T-helper 1 cell treated with Interleukin-12 subunit alpha and Interleukin-12 subunit beta and Interleukin-4 antibody, amounts not matched to agents 30 ng/mL and 1 ng/mL, for 36 hours (primary cell): Measurements from ENCODE around the gene ZNF132. TPM values are rescaled to one million over a fixed set of nuclear protein-coding genes. Genes with fewer than 3 reads are reported as not detected.

ENCODE experiments used
- intact Hi-C: fragments of 100-400 bp; cut with micrococcal nuclease; formaldehyde crosslinking; loops from one replicate; pipeline ENCODE4 v1.15.1; 2024
- total RNA-seq: library from RNA; stranded (reverse); gene quantifications from 2 replicates; pipeline ENCODE4 v1.2.3, GENCODE V29; 2022

The ZNF132 gene
- total RNA-seq, 1 donor from 2014 or later = 3.8 TPM

- intact Hi-C loops = no loop called here
These were observed 46.8 kb downstream of the ZNF132 start for GRCh38 chr19:58392945-58393724.

DNA sequence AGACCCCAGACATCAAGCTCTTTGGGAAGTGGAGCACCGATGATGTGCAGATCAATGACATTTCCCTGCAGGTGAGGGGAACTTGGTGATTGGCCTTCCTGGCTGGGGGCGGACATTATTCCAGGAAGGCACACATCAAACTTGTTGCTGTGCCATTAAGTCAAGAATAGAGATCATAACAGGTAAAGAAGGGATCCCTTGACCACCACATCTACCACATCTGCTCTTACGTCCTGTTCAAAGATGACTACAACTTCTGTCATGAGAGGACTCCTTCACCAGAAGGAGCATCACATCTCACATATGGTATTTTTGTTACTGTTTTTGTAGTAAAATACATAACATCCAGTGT is 51.8 kb downstream of the ZNF132 start:
- intact Hi-C loops = loop anchor here (10.0 kb wide), 1 partner anchor 573 kb away; the partner anchor contains the start of gene ZNF552

GRCh38 chr19:58387338-58388174 is 52.4 kb downstream of the ZNF132 start:
- intact Hi-C loops = loop anchor here (1.0 to 10.0 kb wide), 17 partner anchors 14 to 1024 kb away; partner anchors contain the start of genes ERVK3-1, TRAPPC2B, TRIM28 and ZBTB45

GRCh38 chr19:58386576-58387337 is 53.2 kb downstream of the ZNF132 start, which contains the start of gene RPS5:
Gene RPS5, plus strand, starts transcription at chr19:58387269. Its CDS starts 869 bp downstream, at chr19:58388138.
- intact Hi-C loops = loop anchor here (1.0 to 10.0 kb wide), 17 partner anchors 15 to 1023 kb away; partner anchors contain the start of genes ERVK3-1, TRAPPC2B, TRIM28 and ZBTB45

DNA sequence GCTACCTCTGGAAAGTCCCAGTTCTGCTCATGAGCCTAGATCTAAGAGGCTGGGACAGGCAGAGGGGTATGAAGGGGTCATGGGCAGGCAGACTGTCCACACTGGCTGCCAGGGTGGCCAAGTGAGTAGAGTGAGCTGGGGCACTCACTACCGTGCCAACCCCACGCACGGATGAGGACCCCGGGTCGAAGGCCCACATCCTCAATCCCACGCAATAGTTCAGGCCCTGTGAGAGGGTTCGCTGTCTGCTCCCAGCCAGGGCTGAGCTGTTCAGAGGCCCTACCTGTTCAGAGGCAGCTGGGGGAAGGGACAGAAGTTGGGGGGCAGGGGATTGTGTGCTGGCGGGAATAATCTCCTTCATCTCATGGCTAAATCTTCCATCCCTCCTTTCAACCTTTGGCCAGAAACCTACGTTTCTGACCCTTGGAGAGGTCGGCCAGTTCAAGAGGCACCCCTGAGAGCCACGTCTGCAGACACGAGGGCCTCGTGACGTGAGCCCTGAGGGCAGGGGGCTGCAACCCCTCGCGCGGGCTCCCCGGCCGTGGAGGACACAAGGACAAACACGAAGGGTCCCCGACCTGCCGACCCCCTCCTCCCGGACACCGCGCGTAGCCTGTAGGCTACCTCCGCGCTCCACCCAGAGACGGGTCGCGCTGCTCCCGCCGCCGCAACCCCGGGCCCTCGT is 53.9 kb downstream of the ZNF132 start:
- intact Hi-C loops = loop anchor here (2.0 to 10.0 kb wide), 2 partner anchors 203 to 571 kb away; partner anchors contain the start of genes ZNF274 and ZNF552

- intact Hi-C loops = loop anchor here (10.0 kb wide), 1 partner anchor 571 kb away; the partner anchor contains the start of gene ZNF552
These were observed 54.6 kb downstream of the ZNF132 start for GRCh38 chr19:58385313-58385890.

- intact Hi-C loops = loop anchor here (10.0 kb wide), 1 partner anchor 568 kb away; the partner anchor contains the start of gene ZNF552
These were observed 56.9 kb downstream of the ZNF132 start for GRCh38 chr19:58382997-58383603.

Other genes starting within 250 kb of the ZNF132 start
- 41.6 and 42.0 TPM in 2 replicates for gene ZNF544, start 211.2 kb downstream of the ZNF132 start, total RNA-seq
- 4.9 and 5.5 TPM in 2 replicates for gene ZNF8, start 161.2 kb downstream of the ZNF132 start, total RNA-seq
- gene ERVK3-1, start 134.8 kb downstream of the ZNF132 start, total RNA-seq = 64.8 and 68.1 TPM in 2 replicates
- 4.5 and 4.9 TPM in 2 replicates for gene ZSCAN22, start 113.2 kb downstream of the ZNF132 start, total RNA-seq
- gene A1BG, start 86.7 kb downstream of the ZNF132 start, total RNA-seq = 6.9 and 10.5 TPM in 2 replicates
- gene ZNF497, start 77.4 kb downstream of the ZNF132 start, total RNA-seq = 0.64 and 1.0 TPM in 2 replicates
- gene ZNF837, start 59.1 kb downstream of the ZNF132 start, total RNA-seq = 1.1 and 1.6 TPM in 2 replicates
- gene RPS5, start 52.9 kb downstream of the ZNF132 start, total RNA-seq = 894 and 904 TPM in 2 replicates
- gene RNF225, start 44.5 kb downstream of the ZNF132 start, total RNA-seq = 0.29 TPM in 1 of 2 replicates, not detected in the other
- 8.0 and 9.0 TPM in 2 replicates for gene ZNF584, start 31.5 kb downstream of the ZNF132 start, total RNA-seq
- gene ZNF324B, start 11.5 kb upstream of the ZNF132 start, total RNA-seq = 11.1 and 11.4 TPM in 2 replicates
- gene ZNF324, start 26.9 kb upstream of the ZNF132 start, total RNA-seq = 10.6 and 12.6 TPM in 2 replicates
- 7.8 and 9.3 TPM in 2 replicates for gene ZNF446, start 36.2 kb upstream of the ZNF132 start, total RNA-seq
- gene SLC27A5, start 71.8 kb upstream of the ZNF132 start, total RNA-seq = 12.9 and 17.2 TPM in 2 replicates
- gene ZBTB45, start 79.7 kb upstream of the ZNF132 start, total RNA-seq = 17.2 and 20.0 TPM in 2 replicates
- 432 TPM in 2 replicates for gene TRIM28, start 103.9 kb upstream of the ZNF132 start, total RNA-seq
- gene CHMP2A, start 115.0 kb upstream of the ZNF132 start, total RNA-seq = 130 and 139 TPM in 2 replicates
- 96.8 and 105 TPM in 2 replicates for gene UBE2M, start 118.5 kb upstream of the ZNF132 start, total RNA-seq
- 27.5 and 28.7 TPM in 2 replicates for gene MZF1, start 133.2 kb upstream of the ZNF132 start, total RNA-seq